HG03175 (cell line): ENCODE data around the gene AP1S1.
A peak's percentile ranks its signal among the peaks of the same experiment; 100 is the strongest.

ENCODE experiments used
- ATAC-seq: cut with Tn5 transposase; IDR thresholded peaks from one replicate; pipeline ENCODE4 v1.9.1; 2021; ENCODE audit warnings: mild to moderate bottlenecking, moderate library complexity; ENCODE audit not compliant: unreplicated experiment

The AP1S1 gene

DNA sequence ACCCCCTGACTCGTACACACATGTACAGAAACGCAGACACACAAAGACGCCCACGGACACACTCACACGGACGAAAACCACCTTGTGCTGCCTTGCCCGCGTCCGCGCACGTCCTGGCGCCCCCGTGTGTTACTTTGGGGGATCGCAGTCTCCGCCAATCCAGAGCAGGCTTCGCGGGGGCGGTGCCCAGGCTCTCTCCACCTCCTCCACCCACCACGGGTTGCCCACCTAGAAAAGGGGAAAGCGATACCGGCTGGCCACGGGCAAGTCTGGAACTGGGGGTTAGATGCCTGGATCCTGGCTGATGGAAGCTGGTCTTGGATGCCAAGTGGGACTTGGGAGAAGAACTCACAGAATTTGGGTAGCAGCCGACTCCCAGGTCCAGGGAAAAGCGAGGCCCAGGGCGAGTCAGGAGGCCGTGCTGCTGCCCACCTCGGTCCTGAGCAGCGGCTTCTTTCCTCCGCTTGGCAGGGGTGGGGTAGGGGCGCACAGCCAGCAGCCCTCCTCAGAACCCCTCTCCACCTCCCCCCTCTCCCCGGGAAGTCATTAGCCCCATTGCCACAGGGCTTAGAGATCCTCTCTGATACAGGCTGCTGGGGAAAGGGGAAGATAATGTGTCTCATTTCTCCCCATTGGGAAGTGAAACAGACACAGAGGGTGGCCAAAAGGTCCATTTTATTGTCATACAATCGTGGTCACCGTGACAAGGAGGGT, 15.7 kb downstream of the AP1S1 start:
- peak; percentile 47 for ATAC-seq

DNA sequence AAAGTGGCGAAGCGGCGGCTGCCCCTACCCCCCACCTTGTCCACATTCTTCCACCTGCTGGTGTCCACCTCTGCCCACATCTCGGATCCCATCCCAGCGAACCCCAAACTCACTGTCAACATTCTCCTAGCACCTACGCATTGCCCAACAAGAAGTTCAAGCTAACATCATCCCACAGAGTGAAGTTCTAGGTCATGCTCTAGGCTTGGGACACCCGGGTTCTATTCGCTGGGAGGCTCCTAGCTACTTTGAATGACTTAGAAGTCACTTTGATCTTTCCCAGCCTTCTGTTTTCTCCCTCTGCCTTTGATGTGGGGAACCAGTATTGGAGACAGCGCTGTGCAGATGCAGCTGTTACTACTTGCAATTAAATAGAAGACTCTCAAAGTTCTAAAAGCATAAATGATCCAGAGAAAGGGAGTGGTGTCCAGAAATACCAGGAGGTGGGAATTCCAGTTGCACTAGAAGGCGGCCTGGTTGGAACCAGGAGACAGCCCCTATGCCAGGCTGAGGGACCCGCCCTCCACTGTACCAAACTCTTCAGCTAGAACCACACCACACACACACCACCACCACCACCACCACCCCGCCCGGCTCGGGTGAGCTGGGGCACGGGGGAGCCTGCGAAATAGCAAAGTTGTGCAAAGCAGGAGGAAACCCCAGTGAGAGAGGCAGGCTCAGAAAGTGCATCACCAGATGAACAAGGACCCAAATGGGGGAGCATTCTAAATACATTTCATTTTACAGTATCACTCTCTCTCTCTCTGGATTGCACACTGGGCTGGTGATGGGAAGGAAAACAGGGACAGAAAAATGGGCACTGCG, 16.6 kb downstream of the AP1S1 start:
- no peak for ATAC-seq

DNA sequence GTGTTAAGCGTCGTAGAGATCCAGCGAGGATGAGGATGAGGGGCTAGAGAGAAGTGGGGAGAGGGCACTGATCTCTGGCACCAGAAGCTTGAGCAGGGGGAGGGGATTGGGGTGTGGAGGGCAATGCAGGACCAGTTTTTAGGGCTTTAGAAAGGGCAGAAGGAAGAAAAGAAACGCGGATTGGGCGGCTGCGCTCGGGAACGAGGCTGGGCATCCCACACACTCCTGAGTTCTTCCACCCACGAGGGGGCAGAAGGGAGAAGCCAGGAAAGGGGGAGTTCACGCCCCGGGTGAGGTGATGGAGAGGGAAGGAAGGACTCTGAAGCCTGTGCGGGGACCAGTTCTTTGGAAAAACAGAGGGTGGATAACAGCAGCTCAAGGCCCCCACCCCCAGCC, 17.2 kb downstream of the AP1S1 start:
- no peak for ATAC-seq

DNA sequence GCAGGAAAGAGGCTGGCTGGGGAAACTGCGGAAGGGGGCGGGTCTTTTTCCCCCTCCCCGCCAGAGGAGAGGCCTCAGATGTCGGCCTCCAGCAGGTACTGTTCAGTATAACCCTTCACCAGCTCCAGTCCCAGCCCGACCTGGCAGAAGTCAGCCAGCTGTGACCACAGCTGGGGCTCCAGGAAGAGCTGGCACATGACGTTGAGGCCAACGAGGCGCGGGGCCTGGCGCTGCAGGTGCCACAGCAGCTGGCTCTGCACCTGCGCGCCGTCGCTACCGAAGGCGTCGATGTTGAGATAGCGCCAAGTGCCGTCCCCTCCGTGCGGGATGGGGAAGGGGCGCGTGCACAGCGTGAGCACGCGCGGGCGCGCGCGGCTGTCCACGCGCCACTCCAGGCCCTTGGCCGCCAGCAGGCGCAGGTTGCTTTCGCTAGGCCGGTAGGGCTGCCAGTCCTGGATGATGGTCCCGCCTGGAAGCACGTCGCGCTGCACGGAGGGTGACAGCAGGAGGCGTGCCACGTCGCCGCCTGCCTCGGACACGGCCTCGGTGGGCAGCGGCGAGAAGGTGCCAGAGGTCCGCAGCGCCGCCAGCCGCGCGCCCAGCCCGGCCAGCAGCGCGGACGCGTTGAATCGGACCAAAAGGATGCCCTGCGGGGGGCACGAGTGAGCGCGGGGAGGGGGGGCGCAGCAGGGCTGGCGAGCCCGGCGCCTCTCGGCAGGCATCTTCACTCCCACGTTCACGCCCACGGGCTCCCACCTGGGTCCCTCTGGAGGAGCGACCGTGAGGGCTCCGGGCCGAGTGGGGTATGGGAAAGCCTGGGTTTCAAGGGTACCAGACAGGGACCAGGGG, 18.0 kb downstream of the AP1S1 start:
- no peak for ATAC-seq

DNA sequence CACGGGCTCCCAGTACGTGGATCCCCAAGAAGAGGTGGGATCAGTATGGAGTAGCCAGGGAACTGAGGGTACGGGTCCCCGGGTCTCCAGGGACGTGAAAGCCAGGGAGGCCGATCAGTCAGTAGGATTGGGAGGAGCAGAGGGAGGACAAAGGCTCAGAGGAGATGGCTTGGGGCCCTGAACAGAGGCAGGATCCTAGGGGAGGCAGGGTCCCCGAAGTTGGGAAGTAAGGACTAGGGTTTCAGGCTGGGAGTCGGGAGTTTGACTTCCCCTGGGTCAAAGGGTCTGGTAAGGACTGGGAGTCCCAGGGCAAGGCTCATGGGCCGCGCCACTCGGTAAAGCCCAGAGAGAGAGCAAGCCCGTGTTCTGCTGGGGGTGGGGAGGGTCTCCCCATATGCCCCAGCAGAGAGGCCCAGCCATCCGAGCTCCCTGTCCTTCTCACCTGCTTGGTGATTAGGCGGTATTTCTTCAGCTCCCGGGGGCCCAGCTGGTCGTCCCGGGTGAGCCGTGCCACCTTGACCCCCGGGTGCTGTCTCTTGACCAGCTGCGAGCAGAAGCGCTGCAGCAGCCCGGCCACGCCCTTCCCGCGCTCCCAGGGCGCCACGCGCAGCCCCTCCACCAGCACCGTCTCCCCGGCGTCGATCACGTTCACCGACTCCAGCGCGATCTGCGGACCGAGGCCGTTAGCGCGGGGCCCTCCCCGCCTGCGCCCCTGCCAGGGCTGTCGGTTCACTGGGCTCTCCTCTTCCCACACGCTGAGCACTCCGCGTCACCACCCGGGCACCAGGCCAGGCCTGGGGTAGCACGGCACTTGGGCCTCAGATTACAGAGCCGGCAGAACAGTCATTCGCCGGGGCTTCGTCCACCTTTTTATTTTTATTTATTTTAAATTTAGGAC, 18.8 kb downstream of the AP1S1 start:
- ATAC-seq: no peak

DNA sequence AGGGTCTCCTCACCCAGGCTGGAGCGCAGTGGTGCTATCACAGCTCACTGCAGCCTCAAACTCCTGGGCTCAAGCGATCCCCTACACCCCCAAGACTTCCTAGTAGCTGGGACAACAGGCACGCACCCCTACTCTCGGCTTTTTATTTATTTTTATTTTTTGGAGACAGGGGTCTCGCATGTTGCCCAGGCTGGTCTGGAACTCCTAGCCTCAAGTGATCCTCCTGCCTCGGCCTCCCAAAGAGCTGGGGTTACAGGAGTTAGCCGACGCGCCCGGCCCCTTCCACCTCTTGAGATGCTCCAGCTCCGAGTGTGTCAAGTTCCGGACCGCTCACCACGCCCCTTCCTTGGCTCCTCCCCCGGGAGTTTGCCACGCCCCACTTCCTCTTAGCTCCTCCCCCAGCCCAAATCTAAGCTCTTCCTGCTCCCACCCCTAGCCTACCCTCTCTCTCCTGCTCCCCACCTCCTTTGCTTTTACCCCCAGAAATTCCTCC, 19.5 kb downstream of the AP1S1 start:
- no peak for ATAC-seq

DNA sequence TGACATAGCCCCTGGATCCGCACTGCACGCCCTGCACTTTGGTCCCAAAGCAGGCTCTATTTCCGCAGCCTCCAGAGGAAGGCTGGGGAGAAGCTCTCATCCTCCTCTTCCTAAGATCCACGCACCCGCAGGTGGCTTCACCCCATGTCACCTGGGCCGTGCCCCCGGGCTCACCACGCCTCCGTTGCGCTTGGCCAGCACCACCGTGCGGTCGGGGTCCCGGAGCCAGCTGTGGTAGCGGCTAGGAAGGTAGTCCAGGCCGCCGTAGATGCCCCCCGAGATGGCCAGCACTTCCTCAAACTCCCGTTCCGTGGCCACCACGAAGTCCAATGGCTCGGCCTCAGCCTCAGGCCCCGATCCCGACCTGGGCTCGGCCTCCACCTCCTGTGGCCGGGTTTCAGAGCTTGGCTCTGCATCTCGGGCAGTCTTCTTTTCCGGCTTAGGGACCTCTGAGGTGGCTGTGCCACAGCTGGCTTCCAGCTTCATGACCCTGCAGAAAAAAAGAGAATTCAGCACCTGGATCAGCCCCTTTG, 20.1 kb downstream of the AP1S1 start:
- ATAC-seq: no peak

DNA sequence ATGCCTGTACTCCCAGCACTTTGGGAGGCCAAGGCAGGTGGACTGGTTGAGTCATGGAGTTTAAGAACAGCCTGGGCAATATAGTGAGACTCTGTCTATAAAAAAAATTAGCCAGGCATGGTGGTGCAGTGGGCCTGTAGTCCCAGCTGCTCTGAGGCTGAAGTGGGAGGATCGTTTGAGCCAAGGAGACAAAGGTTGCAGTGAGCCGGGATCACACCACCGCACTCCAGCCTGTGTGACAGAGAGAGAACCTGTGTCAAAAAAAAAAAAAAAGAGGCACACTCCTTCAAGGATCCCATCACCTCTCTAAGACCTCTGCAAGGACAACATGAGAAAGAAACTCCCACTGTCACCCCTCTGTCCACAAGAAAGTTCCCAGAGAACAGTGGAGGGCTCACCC, 21.4 kb downstream of the AP1S1 start:
- no peak for ATAC-seq

DNA sequence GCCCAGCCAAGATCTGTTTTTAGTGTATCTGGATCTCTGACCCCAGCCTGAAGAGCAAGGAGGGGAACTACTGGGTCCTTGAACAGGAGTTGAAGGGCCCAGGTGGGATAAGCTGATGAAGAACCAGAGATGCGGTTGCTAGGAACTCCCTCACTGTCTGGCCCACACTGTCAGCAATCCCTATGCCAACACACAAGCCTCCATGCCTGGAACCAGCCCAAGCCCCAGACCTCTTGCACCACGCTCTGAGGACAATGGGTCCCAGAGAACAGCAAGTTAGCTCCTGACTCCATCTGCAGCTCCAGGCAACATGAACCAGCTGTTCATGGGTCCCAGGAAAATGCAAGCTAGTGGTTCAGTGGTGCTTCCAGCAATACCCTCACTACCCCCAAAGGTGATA, 23.4 kb downstream of the AP1S1 start:
- no peak for ATAC-seq

DNA sequence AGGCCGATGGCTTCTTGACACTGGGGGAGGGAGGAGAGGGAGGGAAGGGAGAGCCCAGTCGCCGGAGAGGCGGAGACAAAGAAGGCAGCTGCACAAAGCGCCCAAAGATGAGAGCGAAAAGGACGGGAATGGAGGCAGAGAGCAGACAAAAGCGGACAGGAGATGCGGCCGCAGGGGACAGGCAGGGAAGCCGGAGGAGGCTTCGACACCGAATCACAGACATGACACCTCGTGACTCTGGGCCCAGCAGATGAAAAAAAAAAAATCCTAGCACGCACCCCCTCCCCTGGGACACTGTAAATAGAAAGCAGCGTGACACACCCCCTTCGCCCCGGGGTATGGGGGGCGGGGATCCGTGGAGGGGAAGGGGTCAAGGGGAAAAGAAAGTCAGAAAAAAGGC, 24.8 kb downstream of the AP1S1 start:
- ATAC-seq: no peak

DNA sequence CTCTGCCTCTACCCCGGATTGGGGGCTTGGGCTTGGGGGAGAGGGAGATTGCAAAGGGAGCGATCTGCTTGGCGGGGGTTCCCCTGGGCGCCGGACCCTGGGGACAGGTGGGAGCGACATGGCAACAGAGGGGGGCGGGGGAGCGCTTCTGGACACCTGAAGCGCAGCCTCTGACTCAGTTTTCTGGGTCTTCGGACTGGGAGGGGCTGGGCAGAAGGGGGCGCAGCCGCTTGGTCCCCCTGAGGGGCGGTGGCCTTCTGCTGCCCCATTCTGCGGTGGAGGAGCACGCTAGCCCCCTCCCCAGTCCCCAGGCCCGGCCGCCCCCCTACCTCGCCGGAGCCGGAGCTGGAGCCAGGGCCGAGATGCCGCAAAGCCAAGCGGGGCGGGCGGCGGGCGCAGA, 25.4 kb downstream of the AP1S1 start:
- no peak for ATAC-seq

DNA sequence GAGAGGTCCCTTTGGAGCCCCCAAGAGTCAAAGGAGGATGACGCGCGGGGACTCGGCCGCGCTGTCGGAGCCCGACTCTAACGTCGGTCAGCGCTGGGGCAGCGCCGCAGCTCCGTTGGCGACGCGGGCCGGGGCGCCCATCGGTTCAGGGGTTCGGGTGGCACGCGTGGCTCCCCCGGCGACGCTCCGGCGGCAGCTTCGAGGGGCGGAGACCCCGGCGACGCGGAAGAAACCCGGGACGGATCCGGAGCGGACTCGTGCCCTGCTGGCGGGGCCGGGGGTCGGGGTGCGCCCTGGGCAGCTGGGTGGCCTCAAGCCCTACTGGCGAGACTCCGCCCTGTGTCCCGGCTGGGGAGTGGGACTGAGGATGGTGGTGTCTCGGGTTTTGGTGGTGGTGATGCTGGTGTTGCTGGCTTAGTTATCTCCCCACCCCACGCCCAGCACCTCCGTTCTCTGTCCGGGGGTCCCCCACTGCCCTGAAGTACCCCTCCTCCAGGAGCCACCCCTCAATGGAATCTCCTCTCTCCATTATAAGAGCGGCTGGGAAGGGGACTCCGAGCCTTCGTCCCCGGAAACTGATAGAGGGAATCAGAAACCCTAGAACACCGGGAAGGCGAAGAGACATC, 26.0 kb downstream of the AP1S1 start, which contains the start of gene NAT16:
Gene NAT16, minus strand, starts transcription at position 164 of the 626 bp plus-strand sequence. CDS start 5,486 bp downstream, outside the sequence.
- ATAC-seq: no peak

DNA sequence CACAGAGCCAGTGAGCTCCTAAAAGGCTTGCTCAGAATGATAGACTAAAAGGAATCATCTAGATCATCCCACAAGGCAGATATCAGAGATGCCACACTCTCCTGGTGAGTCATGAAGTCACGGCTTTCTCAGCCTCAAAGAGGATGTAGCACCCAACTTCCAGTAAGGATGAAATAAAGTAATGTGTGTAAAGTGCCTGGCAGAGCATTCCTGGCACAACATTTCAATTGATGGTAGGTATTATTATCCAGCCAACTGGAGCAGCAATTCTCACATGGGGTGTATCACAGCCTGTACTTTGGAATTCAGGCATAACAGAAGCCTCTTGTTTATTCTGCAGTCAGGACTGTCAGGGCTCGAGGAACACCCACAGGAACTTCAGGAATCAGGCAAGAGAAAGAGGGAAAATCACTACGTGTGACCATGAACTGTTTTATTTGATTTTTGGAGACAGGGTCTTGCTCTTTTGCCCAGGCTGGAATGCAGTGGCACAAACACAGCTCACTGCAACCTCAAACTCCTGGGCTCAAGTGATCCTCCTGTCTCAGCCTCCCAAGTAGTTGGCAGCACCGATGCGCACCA, 31.1 kb downstream of the AP1S1 start:
- ATAC-seq: no peak

DNA sequence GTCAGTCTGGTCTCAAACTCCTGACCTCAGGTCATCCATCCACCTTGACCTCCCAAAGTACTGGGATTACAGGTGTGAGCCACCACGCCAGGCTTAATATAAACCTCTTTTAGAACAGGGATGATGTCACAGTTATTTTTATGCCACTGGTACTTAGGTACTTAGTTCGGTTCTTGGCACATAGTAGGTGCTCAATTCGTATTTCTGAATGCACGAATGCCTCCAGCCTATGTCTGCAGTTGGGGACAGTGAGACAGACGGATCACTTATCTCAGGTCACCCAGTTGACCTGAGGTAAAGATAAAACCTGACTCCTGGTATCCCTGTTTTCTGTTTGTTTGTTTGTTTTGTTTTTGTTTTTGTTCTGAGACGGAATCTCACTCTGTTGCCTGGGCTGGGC, 31.9 kb downstream of the AP1S1 start:
- no peak for ATAC-seq

DNA sequence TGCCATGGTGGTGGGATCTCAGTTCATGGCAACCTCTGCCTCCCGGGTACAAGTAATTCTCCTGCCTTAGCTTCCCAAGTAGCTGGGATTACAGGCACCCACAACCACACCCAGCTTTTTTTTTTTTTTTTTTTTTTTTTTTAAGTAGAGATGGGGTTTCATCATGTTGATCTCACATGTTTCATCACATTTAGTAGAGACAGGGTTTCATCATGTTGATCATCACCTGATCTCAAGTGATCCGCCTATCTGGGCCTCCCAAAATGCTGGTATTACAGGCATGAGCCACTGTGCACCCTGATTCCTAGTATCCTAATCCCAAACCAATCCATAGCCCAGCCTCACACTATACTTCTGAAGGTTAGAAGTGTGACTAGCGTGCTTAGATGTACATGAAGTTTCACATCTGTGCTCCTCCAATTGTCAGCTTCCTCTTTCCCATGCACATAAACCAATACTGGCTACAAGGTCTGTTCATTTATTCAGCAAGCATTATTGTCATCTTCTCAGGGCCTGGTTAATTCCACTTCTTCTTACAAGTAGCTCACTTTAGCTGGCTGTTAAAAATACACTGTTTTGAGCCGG, 32.7 kb downstream of the AP1S1 start:
- ATAC-seq: no peak

DNA sequence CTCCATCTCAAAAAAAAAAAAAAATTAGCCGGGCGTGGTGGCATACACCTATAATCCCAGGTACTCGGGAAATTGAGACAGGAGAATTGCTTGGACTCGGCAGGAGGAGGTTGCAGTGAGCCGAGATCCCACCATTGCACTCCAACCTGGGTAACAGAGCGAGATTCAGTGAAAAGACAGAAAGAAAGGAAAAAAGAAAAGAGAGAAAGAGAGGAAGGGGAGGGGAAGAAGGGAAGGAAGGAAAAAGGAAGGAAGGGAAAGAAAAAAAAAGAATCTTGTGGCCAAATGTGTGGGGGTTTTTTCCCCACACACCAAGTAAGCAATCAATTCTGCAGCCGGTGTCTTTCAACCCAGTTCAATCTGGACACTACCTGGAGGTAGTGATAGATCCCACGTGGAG, 34.8 kb downstream of the AP1S1 start:
- ATAC-seq: no peak

DNA sequence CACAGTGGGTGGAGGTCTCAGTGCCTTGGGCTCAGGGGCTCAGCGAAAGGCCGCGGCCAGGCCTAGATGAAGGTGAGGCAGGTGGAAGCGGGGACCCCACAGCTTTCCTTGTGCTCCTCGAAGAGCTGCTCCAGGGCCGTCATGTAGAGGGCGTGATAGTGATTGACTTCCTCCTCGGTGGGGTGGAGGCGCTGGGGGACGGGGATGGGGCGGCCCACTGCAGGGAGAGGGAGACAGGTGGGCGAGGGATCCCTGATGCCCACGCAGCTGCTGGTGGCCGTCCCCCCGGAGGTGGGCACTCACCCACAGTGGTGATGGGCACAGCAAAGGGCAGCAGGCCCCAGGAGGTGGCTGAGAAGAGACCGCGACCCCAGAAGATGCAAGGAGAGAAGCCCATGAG, 41.6 kb downstream of the AP1S1 start:
- no peak for ATAC-seq

DNA sequence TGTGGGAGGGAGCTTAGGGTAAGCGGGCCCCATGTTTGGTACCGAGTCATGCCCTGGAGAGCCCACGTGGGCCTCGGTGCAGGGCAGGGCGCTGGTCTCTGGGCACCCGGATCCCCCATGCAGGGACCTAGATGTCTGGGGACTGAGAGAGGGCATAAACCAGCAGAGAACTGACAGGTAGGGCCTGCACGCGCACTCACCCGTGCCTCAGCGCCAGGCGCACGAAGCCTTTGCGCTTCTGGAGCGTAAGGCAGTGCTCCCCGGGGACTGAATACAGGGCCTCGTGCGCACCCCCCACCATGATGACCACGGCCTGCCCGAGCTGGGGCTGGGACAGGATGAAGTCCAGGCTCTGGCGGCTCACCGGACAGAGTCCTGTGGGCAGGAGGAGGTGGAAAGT, 43.7 kb downstream of the AP1S1 start:
- no peak for ATAC-seq

DNA sequence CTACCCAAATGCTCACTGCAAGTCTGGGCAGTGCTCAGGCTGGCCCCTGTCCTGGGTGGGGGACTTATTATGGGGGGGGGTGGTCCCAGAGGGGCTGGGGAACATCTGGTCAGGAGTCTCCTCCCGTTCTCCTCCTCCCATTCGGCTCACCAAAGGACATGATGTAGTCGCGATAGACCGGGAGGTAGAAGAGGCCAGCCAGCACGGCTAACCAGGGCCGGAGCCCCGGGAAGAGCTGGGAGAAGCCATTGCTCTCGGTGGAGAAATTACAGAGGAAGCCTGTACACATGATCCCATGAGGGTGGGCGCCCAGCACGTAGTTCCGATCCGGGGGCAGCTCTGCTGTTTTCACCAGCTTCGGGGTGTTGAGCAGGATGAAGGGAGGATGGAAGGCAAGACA, 44.2 kb downstream of the AP1S1 start:
- ATAC-seq: no peak
